Jurkat, Clone E6-1 (cell line): ENCODE data around the gene IL15RA.
"Not testable (repeated sequence)": the region's sequence is repeated elsewhere in the genome, so short reads cannot be mapped to it uniquely, and the experiment has no call there.

Experiments
- DNase-seq: peaks from one replicate; pipeline ENCODE4 v3.0.0-alpha.2; 2011; ENCODE audit warnings: low read depth, low spot score
- H3K4me3 ChIP-seq: 2 replicates; pipeline ENCODE4 v1.5.1; 2011; ENCODE audit warnings: mild to moderate bottlenecking, low read length, control low read depth, moderate library complexity

IL15RA gene

GRCh38 chr10:5975641-5976473, 1.5 kb downstream of the IL15RA start:
- H3K4me3 ChIP-seq, result no peak overlapping the region
- no peak for DNase-seq

DNA sequence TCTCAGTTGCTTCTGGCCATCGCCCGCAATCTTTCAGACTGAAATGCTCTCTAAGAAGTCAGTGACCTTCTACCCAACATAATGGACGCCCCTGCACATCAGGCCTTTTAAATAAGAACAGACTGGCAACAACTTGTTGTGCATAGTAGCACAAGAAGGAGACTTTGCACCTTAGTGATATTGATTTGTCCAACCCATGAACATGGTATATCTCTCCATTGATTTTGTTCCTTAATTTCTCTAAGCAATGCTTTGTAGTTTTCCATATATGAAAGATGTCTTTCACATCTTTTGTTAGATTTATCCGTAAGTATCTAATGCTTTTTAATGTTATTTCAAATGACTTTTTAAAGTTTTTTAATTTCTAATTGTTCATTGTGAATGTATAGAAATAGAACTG, 4.3 kb downstream of the IL15RA start:
- no peak overlapping the region for H3K4me3 ChIP-seq
- no peak for DNase-seq

DNA sequence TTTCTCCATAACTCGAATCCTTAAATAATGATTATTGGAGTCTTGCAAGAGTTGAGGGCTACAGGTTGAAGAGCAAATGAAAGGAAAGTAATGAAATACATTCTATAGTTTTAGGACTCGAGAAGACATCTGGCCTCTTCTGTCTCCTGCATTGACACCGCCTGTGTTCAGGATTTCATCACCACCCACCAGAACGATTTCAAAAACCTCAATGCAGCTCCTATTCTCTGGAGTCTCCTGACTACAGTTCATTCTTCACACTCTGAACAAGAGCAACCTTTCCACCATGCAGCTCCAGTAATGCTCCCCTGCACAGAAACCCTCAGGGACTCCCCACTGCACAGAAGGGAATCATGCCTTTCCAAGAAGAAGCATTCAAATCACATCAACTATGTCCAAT, 5.5 kb downstream of the IL15RA start:
- DNase-seq, result no peak
- H3K4me3 ChIP-seq, result no peak overlapping the region

GRCh38 chr10:5971315-5971832, 6.0 kb downstream of the IL15RA start:
- DNase-seq, result no peak
- no peak overlapping the region for H3K4me3 ChIP-seq

DNA sequence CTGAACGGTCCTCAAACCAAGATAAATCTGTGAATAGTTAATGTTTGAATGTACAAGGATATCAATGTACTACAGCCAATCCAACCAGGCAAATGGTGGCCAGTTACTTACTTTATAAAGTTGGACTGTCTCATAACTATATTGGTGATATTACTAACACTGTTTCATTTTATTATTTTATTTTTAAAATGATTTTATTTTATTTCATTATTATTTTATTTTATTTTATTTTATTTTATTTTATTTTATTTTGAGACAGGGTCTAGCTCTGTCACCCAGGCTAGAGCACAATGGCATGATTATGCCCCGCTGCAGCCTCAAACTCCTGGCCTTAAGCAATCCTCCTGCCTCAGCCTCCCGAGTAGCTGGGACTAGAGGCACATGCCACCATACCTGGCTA, 6.8 kb downstream of the IL15RA start:
- H3K4me3 ChIP-seq, result no peak overlapping the region
- DNase-seq, result no peak

GRCh38 chr10:5970066-5970465, 7.3 kb downstream of the IL15RA start:
- DNase-seq, result no peak
- no peak overlapping the region for H3K4me3 ChIP-seq

DNA sequence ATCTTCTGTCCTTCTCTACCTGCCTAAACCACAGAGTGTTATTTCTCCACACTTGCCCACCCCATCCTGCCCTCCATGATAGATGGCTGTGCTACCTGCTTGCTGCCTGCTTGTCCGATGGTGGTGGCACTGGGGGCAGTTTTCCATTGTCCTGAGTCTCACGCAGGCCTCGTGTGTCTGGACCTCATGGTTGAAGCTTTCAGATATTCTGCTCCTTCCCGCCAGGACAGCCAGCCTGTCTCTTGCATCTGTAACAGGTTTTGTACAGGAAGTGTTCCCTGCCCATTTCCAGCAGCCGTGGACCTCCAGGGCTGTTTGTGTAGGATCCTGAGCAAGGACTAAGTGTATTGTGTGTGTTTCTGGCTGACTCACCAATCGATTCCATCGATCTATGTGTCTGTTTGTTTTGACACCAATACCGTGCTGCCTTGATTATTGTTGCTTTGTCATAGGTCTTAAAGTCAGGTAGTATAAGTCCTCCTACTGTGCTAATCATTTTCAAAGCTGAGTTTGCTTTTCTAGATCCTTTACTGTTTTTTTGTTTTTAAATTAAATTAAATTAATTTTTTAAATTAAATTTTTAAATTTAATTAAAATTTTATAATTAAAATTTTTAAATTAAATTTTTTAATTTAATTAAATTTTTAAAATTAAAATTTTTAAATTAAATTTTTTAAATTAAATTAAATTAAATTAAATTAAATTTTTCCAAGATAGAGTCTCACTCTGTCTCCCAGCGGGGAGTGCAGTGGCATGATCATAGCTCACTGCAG, 8.5 kb downstream of the IL15RA start:
- no peak overlapping the region for H3K4me3 ChIP-seq
- DNase-seq, result no peak

- DNase-seq, result no peak
- no peak overlapping the region for H3K4me3 ChIP-seq
These were observed 9.2 kb downstream of the IL15RA start for GRCh38 chr10:5968037-5968680.

DNA sequence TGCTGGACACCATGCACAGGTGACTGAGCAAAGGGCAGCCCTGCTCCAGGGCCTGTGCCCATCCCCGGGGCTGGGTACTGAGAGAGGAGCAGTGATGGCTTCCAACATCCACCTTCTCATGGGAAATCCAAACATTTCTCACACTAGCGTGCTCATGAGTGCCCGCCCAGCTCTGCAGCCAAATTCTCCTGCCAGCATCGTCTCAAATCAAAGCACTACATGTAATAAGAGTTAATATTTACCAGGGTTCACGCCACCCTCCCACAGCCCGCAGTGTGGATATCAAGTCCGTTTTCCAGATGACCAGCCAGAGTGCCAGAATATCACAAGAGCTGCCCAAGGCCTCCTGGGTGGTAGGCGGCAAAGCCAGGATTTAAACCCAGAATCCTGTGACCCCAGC, 12.1 kb downstream of the IL15RA start:
- no peak for DNase-seq
- H3K4me3 ChIP-seq, result no peak overlapping the region

DNA sequence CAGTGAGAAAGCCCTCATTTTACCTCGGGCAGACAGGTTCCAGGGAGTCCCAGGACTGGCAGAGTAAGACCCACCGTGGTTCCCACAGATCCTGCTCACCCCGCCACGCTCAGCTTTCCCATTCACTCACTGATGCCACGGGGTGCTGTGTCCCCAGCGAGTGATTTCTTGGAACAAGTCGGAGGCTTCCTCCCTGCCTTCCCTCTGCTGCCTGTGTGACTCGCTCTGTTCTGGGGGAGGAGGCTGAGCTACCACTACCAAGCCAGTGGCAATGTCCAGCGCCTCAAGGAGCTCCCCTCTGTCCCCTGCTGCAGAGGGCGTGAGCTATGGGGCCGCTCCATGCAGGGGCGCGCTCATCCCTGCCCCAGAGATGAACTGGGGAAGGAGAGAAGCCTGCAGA, 12.6 kb downstream of the IL15RA start:
- H3K4me3 ChIP-seq, result no peak overlapping the region
- no peak for DNase-seq

- no peak for DNase-seq
- no peak overlapping the region for H3K4me3 ChIP-seq
These were observed 13.8 kb downstream of the IL15RA start for GRCh38 chr10:5963591-5963990.

DNA sequence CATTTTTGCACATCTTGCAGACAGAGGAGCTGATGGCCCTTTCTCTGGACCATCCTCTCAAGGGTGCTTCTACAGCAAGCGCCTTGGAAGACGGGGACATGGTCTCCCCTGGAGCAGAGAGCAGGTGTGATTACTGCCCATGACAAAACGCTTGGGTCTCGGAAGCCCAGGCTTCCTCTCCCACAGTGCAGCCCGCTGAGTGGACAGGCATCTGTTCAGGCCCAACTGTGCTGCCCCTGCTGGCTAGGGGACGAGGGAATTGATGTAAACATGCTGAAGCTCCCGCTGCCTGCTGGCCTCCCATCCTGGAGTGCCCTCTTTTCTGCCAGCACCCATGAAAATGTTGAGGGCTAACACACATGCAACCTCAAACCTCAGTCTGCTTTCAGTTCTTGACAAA, 14.3 kb downstream of the IL15RA start:
- no peak for DNase-seq
- H3K4me3 ChIP-seq, result no peak overlapping the region

DNA sequence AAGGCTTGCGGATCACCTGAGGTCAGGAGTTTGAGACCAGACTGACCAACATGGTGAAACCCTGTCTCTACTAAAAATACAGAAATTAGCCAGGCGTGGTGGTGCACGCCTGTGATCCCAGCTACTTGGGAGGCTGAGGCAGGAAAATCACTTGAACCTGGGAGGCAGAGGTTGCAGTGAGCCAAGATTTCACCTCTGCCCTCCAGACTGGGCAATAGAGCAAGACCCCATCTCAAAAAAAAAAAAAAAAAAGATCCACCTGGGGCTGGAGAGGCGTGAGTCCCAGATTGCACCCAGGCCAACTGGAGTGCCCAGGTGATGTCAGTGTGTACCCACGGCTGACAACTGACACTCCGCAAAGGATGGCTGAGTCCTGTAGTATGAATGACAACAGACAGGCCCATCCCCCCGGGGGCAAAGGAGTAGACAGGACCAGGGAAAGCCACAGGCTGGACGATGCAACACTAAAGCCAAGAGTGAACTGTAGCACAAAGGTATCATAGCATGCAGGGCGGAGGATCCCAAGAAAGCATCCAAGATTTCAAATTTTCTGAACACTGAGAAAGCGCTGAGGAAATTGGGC, 14.9 kb downstream of the IL15RA start:
- H3K4me3 ChIP-seq, DNase-seq: not testable (repeated sequence)

DNA sequence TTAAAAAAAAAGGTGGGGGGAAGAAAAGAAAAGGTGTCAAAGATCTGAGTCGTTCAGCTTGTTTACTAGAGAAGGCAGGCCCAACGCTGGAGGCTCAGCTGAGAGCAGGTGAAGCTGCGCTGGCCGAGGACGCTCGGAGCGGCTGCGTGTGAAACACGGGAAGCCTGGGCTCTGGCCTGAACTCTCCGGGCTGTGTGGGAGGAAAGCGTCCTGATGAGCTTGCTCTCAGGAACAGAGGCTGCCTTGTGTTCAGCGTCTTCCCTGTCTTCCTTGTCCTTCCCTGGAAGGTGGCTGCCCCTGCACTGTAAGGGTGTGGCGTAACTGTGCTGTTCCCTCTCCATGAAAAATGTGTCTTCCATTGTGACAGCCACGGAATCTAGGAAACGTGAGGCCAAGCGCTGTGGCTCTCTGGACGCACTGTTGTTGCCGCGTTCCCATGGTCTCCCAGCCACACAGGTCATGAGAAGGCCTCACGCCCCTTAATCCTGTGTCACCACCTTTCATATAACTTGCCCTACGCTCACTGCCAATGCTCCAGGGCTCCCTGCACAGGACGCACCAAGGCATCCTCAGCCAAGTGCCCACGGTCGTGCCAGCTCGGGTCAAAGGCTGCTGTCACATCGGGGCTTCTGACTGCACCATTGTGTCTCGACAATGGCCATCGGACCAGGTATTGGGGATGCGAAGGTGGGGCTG, 15.8 kb downstream of the IL15RA start:
- DNase-seq, result no peak

GRCh38 chr10:5960973-5961275, 16.4 kb downstream of the IL15RA start:
- not testable (repeated sequence) for H3K4me3 ChIP-seq, DNase-seq

More for the DNA sequence above, 15.8 kb downstream of the IL15RA start:
- no peak overlapping the region for H3K4me3 ChIP-seq

DNA sequence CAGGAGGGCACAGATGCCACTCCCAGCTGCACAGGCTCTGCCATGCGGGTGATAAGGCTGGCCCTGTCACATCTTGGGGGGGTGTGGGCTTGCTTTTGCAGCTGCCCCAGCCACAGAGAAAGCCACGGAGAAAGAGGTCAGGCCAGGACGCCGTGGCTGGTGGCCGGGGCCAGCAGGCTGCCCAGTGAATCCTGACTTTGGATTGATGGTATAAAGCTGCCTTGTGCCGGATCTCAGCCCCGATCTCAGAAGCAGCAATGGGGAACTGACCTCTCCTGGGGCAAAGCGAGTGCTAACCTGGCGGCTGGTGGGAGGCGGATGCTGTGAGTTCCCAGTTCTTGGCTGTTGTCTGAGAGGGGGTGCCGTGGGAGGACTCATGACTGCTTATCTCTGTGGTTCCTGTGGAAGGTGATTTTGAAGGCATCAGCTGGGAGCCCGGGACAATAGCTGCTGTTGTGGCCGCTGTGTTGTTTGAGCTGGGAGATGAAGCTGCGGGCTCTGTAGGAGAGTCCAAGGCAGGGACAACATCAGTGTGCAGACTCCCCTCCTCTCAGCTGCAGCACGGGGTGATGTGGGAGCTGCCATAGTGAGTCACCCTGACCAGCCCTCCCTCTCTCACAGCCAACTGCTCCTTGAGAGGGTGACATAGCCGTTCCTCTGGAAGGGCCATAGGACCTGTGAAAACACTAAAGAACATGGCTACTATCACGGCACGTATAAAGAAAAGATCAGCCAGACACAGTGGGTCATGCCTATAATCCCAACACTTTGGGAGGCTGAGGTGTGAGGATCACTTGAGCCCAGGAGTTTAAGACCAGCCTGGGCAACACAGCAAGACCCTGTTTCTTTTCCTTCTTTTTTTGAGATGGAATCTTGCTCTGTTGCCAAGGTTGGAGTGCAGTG, 17.0 kb downstream of the IL15RA start:
- no peak for DNase-seq

GRCh38 chr10:5959581-5960069, 17.7 kb downstream of the IL15RA start:
- no peak for DNase-seq
- no peak overlapping the region for H3K4me3 ChIP-seq

More for the DNA sequence above, 17.0 kb downstream of the IL15RA start:
- no peak overlapping the region for H3K4me3 ChIP-seq

DNA sequence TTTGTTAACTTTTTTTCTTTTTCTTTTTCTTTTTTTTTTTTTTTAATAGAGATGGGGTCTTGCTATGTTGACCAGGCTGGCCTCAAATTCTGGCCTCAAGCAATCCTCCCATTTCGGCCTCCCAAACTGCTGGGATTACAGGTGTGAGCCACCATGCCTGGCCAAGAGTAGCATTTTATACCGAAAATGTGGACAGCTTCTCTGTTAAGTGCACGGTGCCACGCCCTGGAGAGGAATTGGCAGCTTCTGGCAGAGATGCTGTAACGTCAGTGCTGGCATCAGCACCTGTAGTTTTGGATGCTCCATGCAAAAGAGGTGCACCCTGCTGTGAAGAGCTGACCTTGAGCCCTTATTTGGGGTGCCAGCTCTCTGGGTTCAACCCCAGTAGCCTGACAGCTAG, 18.2 kb downstream of the IL15RA start:
- DNase-seq, result no peak
- no peak overlapping the region for H3K4me3 ChIP-seq
